NB4 (cell line): ENCODE data around the gene IFNA8.
A peak's percentile ranks its signal among the peaks of the same experiment; 100 is the strongest.

Experiments
- POLR2A ChIP-seq: IDR thresholded peaks from 2 replicates; pipeline ENCODE4 v1.6.1; 2011; ENCODE audit warnings: mild to moderate bottlenecking; ENCODE audit not compliant: insufficient read length; ENCODE audit errors: extremely low read depth
- TF ChIP-seq, protein P1 (sequence below): IDR thresholded peaks from one replicate; pipeline ENCODE4 v1.5.1; 2012; ENCODE audit warnings: low read depth, low read length

DNA sequence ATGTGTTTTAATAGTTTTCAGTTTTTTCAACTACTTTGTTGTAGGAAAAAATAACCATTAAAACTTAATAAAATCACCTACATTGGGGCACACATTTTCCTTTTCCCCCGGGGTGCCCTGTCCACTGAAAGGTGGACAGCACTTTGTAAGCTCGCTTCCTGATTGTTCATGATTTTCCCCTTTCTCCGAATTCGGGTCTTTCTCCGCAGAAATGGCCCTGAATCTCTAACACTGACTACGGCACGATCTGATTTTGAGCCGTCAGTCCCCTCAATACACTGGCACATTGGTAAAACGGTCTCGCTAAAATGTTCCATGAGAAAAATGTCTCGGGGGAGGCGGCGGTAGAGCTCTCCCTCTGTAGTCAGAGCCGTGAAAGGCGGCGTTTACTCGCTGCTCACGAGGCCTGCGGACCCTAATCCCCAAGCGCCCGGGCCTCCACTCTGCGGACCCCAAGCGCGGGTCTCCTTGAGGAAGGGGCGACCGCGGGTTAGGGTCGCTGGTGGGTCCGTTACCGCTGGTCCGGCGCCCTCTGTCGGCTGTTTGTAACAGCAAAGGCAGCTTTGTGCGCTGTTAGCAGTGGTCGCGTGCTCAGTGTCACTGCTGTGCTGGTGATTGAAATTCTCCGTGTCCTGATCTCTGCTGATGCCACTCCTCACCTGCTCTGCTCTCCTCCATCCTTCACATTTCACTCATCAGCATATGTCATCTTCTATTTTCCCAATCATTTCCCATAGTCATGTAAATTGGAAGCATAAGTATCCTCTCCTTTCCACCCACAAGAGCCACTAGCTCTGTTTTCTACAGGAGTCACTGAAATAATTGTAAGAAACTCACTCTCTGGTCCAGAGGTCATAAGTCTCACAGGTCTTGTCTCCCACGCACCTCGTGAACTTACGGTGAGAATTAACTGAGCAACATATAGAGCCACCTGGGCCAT is 12.9 kb upstream of the IFNA8 start:
- TF ChIP-seq, protein P1, sequence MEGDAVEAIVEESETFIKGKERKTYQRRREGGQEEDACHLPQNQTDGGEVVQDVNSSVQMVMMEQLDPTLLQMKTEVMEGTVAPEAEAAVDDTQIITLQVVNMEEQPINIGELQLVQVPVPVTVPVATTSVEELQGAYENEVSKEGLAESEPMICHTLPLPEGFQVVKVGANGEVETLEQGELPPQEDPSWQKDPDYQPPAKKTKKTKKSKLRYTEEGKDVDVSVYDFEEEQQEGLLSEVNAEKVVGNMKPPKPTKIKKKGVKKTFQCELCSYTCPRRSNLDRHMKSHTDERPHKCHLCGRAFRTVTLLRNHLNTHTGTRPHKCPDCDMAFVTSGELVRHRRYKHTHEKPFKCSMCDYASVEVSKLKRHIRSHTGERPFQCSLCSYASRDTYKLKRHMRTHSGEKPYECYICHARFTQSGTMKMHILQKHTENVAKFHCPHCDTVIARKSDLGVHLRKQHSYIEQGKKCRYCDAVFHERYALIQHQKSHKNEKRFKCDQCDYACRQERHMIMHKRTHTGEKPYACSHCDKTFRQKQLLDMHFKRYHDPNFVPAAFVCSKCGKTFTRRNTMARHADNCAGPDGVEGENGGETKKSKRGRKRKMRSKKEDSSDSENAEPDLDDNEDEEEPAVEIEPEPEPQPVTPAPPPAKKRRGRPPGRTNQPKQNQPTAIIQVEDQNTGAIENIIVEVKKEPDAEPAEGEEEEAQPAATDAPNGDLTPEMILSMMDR = peak; percentile 96
- TF ChIP-seq POLR2A = no peak
